ENCODE results near the gene BTBD7. TPM values are rescaled to one million over a fixed set of nuclear protein-coding genes. Genes with fewer than 3 reads are reported as not detected.

The BTBD7 gene
- total RNA-seq, 3 donors from 2014 or later, result 39.9 to 59.2 (median 45.6) TPM

DNA sequence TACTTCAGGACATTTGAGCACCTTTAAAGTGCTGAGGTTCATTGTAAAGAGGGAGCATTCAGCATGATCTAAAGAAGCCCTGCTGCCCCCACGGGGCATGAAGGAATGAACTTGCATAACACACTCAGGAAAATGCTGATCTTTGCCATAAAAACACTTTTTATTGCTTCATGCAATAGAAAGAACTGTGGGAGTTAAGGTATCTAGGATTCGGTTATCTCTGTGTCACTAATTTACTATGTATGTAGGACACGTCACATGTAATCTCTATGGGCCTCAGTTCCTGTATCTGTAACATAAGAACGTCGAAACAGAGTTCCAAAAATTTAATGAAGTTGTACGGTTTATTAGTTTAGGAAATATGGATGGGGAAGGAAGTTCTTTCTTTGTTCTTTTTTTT is 33.0 kb downstream of the BTBD7 start:
- H3K4me1 ChIP-seq (ENCODE audit: low read depth), result peaks cover 5% of the 10 kb centered on the region
- TF ChIP-seq, protein P1, sequence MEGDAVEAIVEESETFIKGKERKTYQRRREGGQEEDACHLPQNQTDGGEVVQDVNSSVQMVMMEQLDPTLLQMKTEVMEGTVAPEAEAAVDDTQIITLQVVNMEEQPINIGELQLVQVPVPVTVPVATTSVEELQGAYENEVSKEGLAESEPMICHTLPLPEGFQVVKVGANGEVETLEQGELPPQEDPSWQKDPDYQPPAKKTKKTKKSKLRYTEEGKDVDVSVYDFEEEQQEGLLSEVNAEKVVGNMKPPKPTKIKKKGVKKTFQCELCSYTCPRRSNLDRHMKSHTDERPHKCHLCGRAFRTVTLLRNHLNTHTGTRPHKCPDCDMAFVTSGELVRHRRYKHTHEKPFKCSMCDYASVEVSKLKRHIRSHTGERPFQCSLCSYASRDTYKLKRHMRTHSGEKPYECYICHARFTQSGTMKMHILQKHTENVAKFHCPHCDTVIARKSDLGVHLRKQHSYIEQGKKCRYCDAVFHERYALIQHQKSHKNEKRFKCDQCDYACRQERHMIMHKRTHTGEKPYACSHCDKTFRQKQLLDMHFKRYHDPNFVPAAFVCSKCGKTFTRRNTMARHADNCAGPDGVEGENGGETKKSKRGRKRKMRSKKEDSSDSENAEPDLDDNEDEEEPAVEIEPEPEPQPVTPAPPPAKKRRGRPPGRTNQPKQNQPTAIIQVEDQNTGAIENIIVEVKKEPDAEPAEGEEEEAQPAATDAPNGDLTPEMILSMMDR (IDR thresholded peaks at IDR 0.05), result no peak
- intact Hi-C loops (cut with DNase I, micrococcal nuclease), result no loop called here
- H3K4me3 ChIP-seq, result no peak overlapping the region
- no peak for DNase-seq
- no peaks in the 10 kb centered on the region for H3K9me3 ChIP-seq
- H3K36me3 ChIP-seq (ENCODE audit: low read depth), result no peaks in the 10 kb centered on the region
- ATAC-seq, result peak; percentile 41

DNA sequence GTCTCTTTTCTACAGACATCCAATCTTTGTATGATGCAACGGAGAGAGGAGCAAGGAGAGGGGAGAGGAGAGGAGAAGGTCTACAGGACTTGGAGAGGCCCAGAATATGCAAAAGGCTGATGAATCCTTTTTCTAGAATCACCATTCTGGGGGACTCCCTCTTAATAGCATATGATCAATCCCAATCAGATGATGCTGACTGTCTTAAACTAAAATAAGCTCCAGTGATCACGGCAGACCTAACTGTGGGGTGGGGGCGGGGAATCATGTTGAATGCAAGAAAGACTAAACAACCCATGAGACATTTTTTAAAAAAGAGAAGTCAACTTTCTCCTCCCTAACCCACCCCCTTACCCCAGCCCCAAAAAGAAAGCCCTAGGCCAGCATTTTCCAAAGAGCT is 33.4 kb downstream of the BTBD7 start:
- intact Hi-C loops (cut with DNase I, micrococcal nuclease), result no loop called here
- Histone ChIP-seq H3K36me3 (ENCODE audit: low read depth) (no peaks in the 10 kb centered on the region), H3K9me3 (no peaks in the 10 kb centered on the region), H3K4me3 (no peak overlapping the region), H3K4me1 (ENCODE audit: low read depth) (peaks cover 4% of the 10 kb centered on the region)
- DNase-seq (no peak), ATAC-seq (no peak)
- TF ChIP-seq, protein P1 (IDR thresholded peaks at IDR 0.05), result no peak

DNA sequence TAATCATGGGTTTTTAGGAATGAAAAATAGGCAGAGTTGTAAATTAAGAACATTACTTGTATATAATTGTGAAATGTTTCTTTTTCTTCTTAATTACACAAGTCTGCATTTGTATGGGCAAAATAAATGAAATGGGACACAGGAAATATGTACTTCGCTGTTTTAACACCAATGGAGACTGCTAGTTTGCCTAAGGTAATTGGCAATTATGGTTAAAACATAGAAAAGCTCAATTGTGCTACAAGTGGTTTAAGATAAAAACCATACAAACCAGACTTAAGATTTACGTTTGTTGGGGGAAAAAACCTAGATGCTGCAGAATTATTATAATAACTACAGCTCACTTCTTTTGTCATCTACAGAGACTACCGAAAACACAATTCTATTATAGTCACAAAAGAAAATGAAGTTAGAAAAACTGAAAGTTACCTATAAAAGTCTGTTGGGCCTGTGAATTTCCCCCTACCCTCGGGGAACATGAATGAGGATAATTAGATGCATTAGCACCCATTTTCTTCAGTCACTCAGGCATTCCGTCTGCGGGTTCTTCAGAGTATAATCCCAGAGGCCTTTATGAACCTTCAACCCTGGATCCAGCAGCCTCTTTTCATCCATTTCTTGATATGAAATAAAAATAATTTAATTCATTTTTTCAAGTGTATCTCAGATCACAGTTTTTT is 37.2 kb downstream of the BTBD7 start:
- no peak for DNase-seq
- TF ChIP-seq, protein P1 (IDR thresholded peaks at IDR 0.05), result no peak
- ATAC-seq, result no peak
- H3K4me1 ChIP-seq (ENCODE audit: low read depth), result no peaks in the 10 kb centered on the region
- no peak overlapping the region for H3K4me3 ChIP-seq
- no peaks in the 10 kb centered on the region for H3K9me3 ChIP-seq
- intact Hi-C loops (cut with DNase I, micrococcal nuclease), result no loop called here
- no peaks in the 10 kb centered on the region for H3K36me3 ChIP-seq (ENCODE audit: low read depth)

DNA sequence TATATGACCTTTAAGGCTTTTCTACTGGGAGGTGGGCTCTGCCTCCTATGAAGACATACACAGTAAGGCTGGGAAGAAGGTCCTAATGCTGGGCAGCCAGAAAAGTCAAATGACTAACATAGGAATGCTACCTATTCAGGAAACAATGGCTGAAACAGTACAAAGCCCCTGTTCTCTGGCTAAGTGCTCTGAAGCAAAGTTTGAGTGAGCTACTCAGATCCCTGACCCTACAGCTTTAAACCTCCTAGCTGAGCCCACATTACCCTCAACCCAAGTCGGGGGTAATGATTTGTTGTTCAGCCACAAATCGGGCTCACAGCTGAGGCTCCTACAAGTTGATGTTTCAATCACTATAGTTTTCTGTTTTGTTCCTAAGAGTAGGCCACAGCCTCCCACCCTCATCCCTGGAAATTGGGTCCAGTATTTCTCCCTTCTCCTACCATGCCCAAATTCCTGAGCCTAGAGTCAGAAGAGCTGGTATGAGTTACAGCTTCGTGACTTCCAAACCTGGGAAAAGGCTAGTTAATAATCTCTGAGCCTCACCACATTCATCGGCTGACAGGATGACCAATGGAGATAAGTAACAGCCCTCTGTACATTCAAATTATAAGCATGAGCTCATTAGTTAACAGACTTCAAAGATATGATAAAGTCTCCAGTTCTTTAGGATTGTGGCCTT is 46.5 kb downstream of the BTBD7 start:
- no peaks in the 10 kb centered on the region for H3K36me3 ChIP-seq (ENCODE audit: low read depth)
- no peaks in the 10 kb centered on the region for H3K9me3 ChIP-seq
- TF ChIP-seq, protein P1 (IDR thresholded peaks at IDR 0.05), result no peak
- intact Hi-C loops (cut with DNase I, micrococcal nuclease), result no loop called here
- no peak overlapping the region for H3K4me3 ChIP-seq
- ATAC-seq (no peak), DNase-seq (no peak)
- H3K4me1 ChIP-seq (ENCODE audit: low read depth), result no peaks in the 10 kb centered on the region

DNA sequence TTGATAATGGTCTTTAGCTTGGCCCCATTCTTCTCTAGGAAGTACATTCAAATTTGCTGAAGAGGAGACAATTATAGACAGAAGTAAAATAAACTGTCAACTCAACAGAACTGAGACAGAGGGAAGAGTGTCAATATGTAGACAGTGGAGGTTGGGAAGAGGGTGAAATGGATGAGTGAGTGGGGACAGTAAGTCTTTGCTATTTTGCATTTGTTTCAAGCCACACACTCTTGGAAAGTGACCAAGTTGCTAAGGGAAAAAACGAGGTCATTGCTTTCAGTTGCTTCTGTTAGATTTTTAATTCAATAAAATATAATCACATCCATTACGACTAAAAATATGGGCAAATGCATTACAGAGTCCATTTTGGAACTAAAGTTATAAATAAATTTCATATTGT is 47.8 kb downstream of the BTBD7 start:
- intact Hi-C loops (cut with DNase I, micrococcal nuclease), result no loop called here
- Histone ChIP-seq H3K4me1 (ENCODE audit: low read depth) (no peaks in the 10 kb centered on the region), H3K9me3 (no peaks in the 10 kb centered on the region), H3K36me3 (ENCODE audit: low read depth) (no peaks in the 10 kb centered on the region), H3K4me3 (no peak overlapping the region)
- ATAC-seq, result no peak
- TF ChIP-seq, protein P1 (IDR thresholded peaks at IDR 0.05), result no peak
- no peak for DNase-seq
